PC-9 (cell line): Measurements from ENCODE around the gene LMBRD1. TPM values are rescaled to one million over a fixed set of nuclear protein-coding genes. Genes with fewer than 3 reads are reported as not detected.

Experiments
- BruUV-seq: library from RNA; stranded (reverse); fragments of 400-500 nt; replicated peaks from 2 replicates; lab custom pipeline; 2021; lab: Mats Ljungman, UMichigan
- CTCF ChIA-PET: fragments of 300-600 bp; sonication (Branson Sonifier 250); formaldehyde crosslinking; loops from one replicate; lab custom pipeline; 2022; ENCODE audit warnings: antibody characterized with exemption; lab: Charles Lee
- POLR2A ChIA-PET: fragments of 300-600 bp; sonication (Branson Sonifier 250); formaldehyde crosslinking; loops from one replicate; lab custom pipeline; 2022; ENCODE audit warnings: antibody characterized with exemption; ENCODE audit not compliant: unreplicated experiment; lab: Charles Lee
- DNase-seq, 2 experiments: peaks; one replicate each; pipeline versions ENCODE4 v3.0.0 to v3.0.0-alpha.2; 2015 to 2022; ENCODE audit warnings: mixed read lengths in 1 of 2
- H2AFZ ChIP-seq: fragments of 200-600 bp; sonication (generic); 2 replicates; pipeline ENCODE4 v1.8.1; 2017; ENCODE audit warnings: antibody characterized with exemption
- H3F3A ChIP-seq: fragments of 200-600 bp; sonication (generic); 2 replicates; pipeline ENCODE4 v1.8.1; 2017; ENCODE audit warnings: antibody characterized with exemption, mild to moderate bottlenecking, low read depth; ENCODE audit not compliant: insufficient read depth
- H3K27ac ChIP-seq: fragments of 200-600 bp; sonication (generic); 2 replicates; pipeline ENCODE4 v1.6.1; 2016; ENCODE audit warnings: mixed run types
- H3K27me3 ChIP-seq: fragments of 200-600 bp; sonication (generic); 2 replicates; pipeline ENCODE4 v1.6.1; 2016; ENCODE audit warnings: low read depth, mixed run types; ENCODE audit not compliant: insufficient read depth
- H3K36me3 ChIP-seq: fragments of 200-600 bp; sonication (generic); 2 replicates; pipeline ENCODE4 v1.6.1; 2016; ENCODE audit warnings: low read depth, mixed run types
- H3K4me1 ChIP-seq: fragments of 200-600 bp; sonication (generic); replicated peaks from 2 replicates; pipeline ENCODE4 v1.6.1; 2016; ENCODE audit warnings: mixed run types; ENCODE audit not compliant: insufficient read depth
- H3K4me2 ChIP-seq: fragments of 200-600 bp; sonication (generic); 2 replicates; pipeline ENCODE4 v1.6.1; 2017; ENCODE audit warnings: mixed run types
- H3K4me3 ChIP-seq: fragments of 200-600 bp; sonication (generic); 2 replicates; pipeline ENCODE4 v1.6.1; 2016; ENCODE audit warnings: mixed run types
- H3K79me2 ChIP-seq: fragments of 200-600 bp; sonication (generic); 2 replicates; pipeline ENCODE4 v1.6.1; 2017; ENCODE audit warnings: low read depth, mixed run types
- H3K9me2 ChIP-seq: fragments of 200-600 bp; sonication (generic); 2 replicates; pipeline ENCODE4 v1.8.1; 2017; ENCODE audit warnings: mild to moderate bottlenecking; ENCODE audit not compliant: insufficient read depth
- H3K9me3 ChIP-seq: fragments of 200-600 bp; sonication (generic); 2 replicates; pipeline ENCODE4 v1.8.1; 2016; ENCODE audit warnings: low read depth; ENCODE audit not compliant: insufficient read depth
- H4K20me1 ChIP-seq: fragments of 200-600 bp; sonication (generic); 2 replicates; pipeline ENCODE4 v1.8.1; 2017; ENCODE audit not compliant: insufficient read depth
- CTCF ChIP-seq: fragments of 200-600 bp; sonication (generic); conservative IDR thresholded peaks from 2 replicates; pipeline ENCODE4 v1.6.1; 2017; ENCODE audit warnings: mixed run types, antibody characterized with exemption, mild to moderate bottlenecking, moderate library complexity
- EZH2 ChIP-seq: fragments of 200-600 bp; sonication (generic); IDR thresholded peaks from 2 replicates; pipeline ENCODE4 v1.8.0; 2017; ENCODE audit warnings: antibody characterized with exemption, low read depth
- intact Hi-C: fragments of 100-400 bp; cut with micrococcal nuclease; formaldehyde crosslinking; loops from one replicate; pipeline ENCODE4 v1.10.0; 2022; ENCODE audit not compliant: unreplicated experiment
- total RNA-seq: library from RNA; stranded (reverse); gene quantifications from 2 replicates; pipeline ENCODE4 v1.2.3, GENCODE V29; 2021

LMBRD1 gene
- total RNA-seq, 1 experiment from 2014 or later, result 24.6 TPM

GRCh38 chr6:69696273-69696672 lies 100.5 kb downstream of the LMBRD1 start:
- Histone ChIP-seq H3K27me3 (no peaks in the 10 kb centered on the region), H3K4me2 (no peak overlapping the region), H3K27ac (no peak overlapping the region), H3K9me2 (no peaks in the 10 kb centered on the region), H3K4me3 (no peak overlapping the region), H2AFZ (no peak overlapping the region), H3K79me2 (no peaks in the 10 kb centered on the region), H3K9me3 (no peaks in the 10 kb centered on the region), H3K4me1 (no peaks in the 10 kb centered on the region), H3K36me3 (0 out of 2 replicates have a peak, but pooled peaks cover 5% of the 10 kb centered on the region), H3F3A (no peaks in the 10 kb centered on the region), H4K20me1 (no peaks in the 10 kb centered on the region)
- TF ChIP-seq EZH2 (no peak), CTCF (no peak)
- no TSS peak for BruUV-seq
- no peak for DNase-seq
- CTCF ChIA-PET, result no interaction called here
- POLR2A ChIA-PET, result interaction anchor here (0.5 kb wide), 1 partner anchor 11 kb away, joined by 8 read pairs; no protein-coding TSS in a partner anchor
- intact Hi-C loops, result no loop called here

DNA sequence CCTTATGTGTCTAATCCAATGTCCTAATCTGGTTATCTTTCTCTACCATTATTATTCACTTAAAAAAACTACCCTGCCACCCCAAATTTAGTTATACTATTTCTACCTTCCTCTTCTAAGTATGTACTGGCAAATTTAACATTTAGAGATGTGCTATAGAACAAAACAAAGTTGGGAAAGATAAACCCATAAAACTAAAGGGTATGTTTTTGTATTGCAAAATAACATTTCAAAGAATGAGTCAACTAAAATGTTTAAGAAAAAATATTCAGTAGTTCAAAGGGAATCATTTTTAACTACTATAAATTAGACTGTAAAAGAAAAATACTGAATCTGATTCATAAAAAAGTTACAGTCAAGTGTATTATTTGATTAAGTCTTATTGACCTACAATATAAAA lies 103.0 kb downstream of the LMBRD1 start:
- Histone ChIP-seq H2AFZ (no peak overlapping the region), H3K27ac (no peak overlapping the region), H3K27me3 (no peaks in the 10 kb centered on the region), H3K4me1 (no peaks in the 10 kb centered on the region), H3K9me3 (no peaks in the 10 kb centered on the region), H3K9me2 (no peaks in the 10 kb centered on the region), H3F3A (no peaks in the 10 kb centered on the region), H3K4me3 (no peak overlapping the region), H4K20me1 (no peaks in the 10 kb centered on the region), H3K79me2 (no peaks in the 10 kb centered on the region), H3K4me2 (no peak overlapping the region), H3K36me3 (no peaks in the 10 kb centered on the region)
- TF ChIP-seq CTCF, result no peak
- TF ChIP-seq EZH2, result no peak
- CTCF ChIA-PET, result no interaction called here
- POLR2A ChIA-PET, result no interaction called here
- no peak for DNase-seq
- no TSS peak for BruUV-seq
- intact Hi-C loops, result no loop called here

GRCh38 chr6:69690986-69691385 lies 105.8 kb downstream of the LMBRD1 start:
- ChIA-PET POLR2A (no interaction called here), CTCF (no interaction called here)
- no peaks in the 10 kb centered on the region for H3K27me3 ChIP-seq
- TF ChIP-seq EZH2 (no peak), CTCF (no peak)
- no peak overlapping the region for H3K27ac ChIP-seq
- intact Hi-C loops, result no loop called here
- no peaks in the 10 kb centered on the region for H4K20me1 ChIP-seq
- H3K4me1 ChIP-seq, result no peaks in the 10 kb centered on the region
- no peak for DNase-seq
- no peaks in the 10 kb centered on the region for H3F3A ChIP-seq
- H3K9me3 ChIP-seq, result no peaks in the 10 kb centered on the region
- no TSS peak for BruUV-seq
- H3K4me2 ChIP-seq, result no peak overlapping the region
- no peak overlapping the region for H2AFZ ChIP-seq
- H3K4me3 ChIP-seq, result no peak overlapping the region
- H3K36me3 ChIP-seq, result no peaks in the 10 kb centered on the region
- H3K79me2 ChIP-seq, result no peaks in the 10 kb centered on the region
- H3K9me2 ChIP-seq, result no peaks in the 10 kb centered on the region
